LNCAP (cell line): Measurements from ENCODE around the gene CAPN8.

Experiments
- TF ChIP-seq, protein P1 (sequence below): fragments of 450-650 bp; IDR thresholded peaks from 2 replicates; pipeline ENCODE4 v1.5.1; 2017; ENCODE audit warnings: mild to moderate bottlenecking

CAPN8 gene

DNA sequence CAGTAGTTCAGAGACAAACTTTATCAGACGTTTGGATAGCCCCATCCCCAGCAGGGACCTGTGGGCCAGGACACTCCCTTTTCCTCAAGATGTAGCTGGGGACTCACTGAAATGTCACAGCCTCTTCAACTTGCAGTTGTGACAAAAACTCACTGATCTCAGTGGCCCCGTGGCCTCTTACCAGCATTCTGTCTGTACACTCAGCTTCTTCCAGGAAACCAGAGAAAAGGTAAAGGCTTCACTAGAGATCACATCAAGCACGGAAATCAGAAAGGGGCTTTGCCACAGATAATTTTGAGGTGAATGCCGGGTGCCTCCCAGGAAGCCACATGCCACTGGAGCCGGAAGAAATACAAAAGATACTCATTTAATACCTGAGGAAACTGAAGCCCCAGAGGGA is 150.1 kb downstream of the CAPN8 start:
- TF ChIP-seq, protein P1, sequence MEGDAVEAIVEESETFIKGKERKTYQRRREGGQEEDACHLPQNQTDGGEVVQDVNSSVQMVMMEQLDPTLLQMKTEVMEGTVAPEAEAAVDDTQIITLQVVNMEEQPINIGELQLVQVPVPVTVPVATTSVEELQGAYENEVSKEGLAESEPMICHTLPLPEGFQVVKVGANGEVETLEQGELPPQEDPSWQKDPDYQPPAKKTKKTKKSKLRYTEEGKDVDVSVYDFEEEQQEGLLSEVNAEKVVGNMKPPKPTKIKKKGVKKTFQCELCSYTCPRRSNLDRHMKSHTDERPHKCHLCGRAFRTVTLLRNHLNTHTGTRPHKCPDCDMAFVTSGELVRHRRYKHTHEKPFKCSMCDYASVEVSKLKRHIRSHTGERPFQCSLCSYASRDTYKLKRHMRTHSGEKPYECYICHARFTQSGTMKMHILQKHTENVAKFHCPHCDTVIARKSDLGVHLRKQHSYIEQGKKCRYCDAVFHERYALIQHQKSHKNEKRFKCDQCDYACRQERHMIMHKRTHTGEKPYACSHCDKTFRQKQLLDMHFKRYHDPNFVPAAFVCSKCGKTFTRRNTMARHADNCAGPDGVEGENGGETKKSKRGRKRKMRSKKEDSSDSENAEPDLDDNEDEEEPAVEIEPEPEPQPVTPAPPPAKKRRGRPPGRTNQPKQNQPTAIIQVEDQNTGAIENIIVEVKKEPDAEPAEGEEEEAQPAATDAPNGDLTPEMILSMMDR, result no peak

DNA sequence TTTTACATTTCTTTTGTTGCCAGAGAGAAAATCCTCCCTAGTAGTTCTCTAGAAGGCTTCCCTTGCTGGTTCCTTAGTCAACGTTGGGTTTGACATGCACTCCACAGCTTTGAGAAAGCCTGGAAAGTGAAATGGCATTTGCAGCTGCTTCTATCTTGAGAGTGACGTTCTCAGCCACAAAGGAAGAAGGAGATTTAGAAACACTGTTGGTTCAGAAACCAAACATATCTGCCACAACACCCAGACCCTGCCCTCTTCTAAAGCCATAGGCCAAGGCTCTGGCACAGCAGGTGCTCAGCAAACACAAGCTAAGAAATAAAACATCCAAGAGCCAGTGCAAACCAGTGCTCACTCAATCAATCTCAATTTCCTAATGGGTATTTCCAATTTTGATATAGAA is 150.9 kb downstream of the CAPN8 start:
- TF ChIP-seq, protein P1, result no peak

DNA sequence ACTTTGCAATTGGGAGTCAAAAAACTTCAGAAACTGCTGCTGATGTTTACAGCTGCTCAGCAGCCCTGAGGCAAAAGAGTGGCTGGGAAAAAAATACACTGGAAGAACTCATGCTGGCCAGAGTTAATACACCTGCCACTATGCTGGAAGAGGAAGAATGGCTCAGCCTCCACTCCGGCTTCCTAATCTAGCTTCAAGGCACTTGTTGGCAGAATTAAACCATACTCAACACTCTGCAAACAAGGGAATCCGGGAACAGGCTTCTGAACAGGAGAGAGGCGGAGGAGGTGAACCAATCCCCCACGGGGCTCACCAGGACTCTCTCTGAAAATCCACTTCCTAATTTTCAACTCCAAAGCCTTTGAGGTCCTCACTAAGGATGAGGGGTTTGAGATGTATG is 152.2 kb downstream of the CAPN8 start:
- TF ChIP-seq, protein P1, result no peak

DNA sequence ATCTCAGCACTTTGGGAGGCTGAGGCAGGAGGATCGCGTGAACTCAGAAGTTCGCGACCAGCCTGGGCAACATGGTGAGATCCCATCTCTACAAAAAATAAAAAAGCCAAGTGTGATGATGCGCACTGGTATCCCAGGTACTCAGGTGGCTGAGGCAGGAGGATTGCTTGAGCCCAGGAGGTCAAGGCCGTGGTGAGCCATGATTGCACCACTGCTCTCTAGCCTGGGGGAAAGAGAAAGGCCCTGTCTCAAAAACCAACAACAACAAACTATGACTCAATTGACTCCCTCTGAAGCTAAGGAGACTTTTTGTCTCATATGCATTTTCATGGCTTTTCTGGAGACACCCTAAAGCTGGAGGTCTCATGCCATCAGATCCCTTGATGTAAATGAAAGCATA is 153.4 kb downstream of the CAPN8 start:
- TF ChIP-seq, protein P1, result no peak

DNA sequence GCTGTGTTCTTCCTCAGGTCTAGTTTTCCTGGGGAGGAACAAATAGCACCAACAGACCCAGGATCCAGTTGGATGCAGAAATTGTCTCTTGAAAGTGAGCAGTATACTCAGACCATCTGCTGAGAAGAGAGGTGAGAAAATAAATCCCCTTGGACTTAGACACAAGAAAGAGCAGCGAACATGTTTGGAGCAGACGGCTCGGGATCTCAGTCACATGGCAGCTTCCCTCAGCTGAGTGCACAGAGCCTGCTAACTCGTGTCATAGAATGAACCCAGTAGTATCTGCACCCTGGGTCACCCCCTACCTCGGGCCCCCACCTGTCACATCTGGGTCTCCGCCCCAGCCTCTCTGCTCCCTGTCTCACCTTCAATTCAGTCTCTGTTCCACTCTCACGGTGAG is 156.7 kb downstream of the CAPN8 start:
- TF ChIP-seq, protein P1, result no peak

DNA sequence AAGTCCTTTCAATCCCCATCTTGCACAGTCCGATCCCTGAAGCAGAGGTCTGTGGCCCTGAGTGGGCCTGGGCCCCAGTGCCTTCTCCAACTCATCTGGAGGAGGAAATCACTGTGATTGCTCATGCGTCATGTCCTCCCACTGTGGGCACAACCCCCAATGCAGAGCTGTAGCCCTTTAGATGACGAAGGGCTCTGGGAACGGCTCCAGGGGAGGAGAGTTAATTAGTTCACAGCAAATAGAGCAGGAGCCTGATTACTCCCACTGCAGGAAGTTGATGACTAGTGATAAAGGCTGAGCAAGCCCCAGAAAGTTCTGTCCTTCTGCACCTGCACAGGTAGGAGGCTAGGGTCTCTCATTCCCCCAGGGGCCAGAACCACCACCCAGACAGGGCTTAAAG is 160.8 kb downstream of the CAPN8 start:
- TF ChIP-seq, protein P1, result no peak

DNA sequence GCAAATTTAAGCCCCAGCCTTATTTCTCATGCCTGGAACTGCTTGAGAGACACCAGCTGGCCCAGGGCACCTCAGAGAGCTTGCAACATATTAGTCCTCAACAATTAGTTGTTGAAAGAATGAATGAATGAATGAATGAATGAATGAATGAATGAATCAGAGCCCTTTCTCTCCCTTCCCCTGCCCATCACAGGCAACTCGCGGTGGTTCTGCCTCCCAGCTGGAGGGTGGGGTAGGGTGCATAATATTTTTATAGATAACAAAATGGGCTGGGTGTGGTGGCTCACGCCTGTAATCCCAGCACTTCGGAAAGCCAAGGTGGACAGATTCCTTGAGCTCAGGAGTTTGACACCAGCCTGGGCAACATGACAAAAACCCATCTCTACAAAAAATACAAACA is 162.2 kb downstream of the CAPN8 start:
- TF ChIP-seq, protein P1, result no peak
